Lower leg skin (tissue), 4 donors: ENCODE data around the gene KCNJ14. TPM values are rescaled to one million over a fixed set of nuclear protein-coding genes. Genes with fewer than 3 reads are reported as not detected.
"Not testable (repeated sequence)": the region's sequence is repeated elsewhere in the genome, so short reads cannot be mapped to it uniquely, and the experiment has no call there.

Experiments
- DNase-seq, 2 donors: peaks; one replicate each; pipeline ENCODE4 v3.0.0-alpha.2; 2019; ENCODE audit warnings: low spot score in 2 of 2
- H3K4me3 ChIP-seq: fragments of 200-600 bp; sonication (generic); 2 replicates; pipeline ENCODE4 v1.5.1; 2017; ENCODE audit warnings: mild to moderate bottlenecking, low read depth; ENCODE audit not compliant: poor library complexity, severe bottlenecking
- CTCF ChIP-seq, 3 donors: fragments of 450-650 bp; IDR thresholded peaks; one replicate each; pipeline ENCODE4 v1.5.1; 2016; ENCODE audit warnings: antibody characterized with exemption in 3 of 3, mild to moderate bottlenecking in 3 of 3, moderate library complexity in 2 of 3
- POLR2A ChIP-seq, 2 donors: fragments of 450-650 bp; IDR thresholded peaks; one replicate each; pipeline ENCODE4 v1.6.1; 2016 to 2017; ENCODE audit warnings: antibody characterized with exemption in 2 of 2, mild to moderate bottlenecking in 1 of 2, moderate library complexity in 1 of 2
- WGBS, 2 donors: methylation state at CpG; one replicate each; pipeline ENCODE4 v1.1.5; 2018; 5-methylcytosine and 5-hydroxymethylcytosine counted together
- intact Hi-C: fragments of 100-400 bp; cut with DNase I; formaldehyde crosslinking; loops from one replicate; pipeline ENCODE4 v1.15.0; 2023; ENCODE audit warnings: low total_unique reads
- total RNA-seq, 4 donors: library from RNA; depleted of rRNA; stranded (reverse); fragments of >200 nt; gene quantifications; one replicate each; pipeline ENCODE4 v1.1.0, GENCODE V29; 2016

Gene KCNJ14
- total RNA-seq, 4 donors from 2014 or later = 0.86 to 4.7 (median 1.4) TPM

DNA sequence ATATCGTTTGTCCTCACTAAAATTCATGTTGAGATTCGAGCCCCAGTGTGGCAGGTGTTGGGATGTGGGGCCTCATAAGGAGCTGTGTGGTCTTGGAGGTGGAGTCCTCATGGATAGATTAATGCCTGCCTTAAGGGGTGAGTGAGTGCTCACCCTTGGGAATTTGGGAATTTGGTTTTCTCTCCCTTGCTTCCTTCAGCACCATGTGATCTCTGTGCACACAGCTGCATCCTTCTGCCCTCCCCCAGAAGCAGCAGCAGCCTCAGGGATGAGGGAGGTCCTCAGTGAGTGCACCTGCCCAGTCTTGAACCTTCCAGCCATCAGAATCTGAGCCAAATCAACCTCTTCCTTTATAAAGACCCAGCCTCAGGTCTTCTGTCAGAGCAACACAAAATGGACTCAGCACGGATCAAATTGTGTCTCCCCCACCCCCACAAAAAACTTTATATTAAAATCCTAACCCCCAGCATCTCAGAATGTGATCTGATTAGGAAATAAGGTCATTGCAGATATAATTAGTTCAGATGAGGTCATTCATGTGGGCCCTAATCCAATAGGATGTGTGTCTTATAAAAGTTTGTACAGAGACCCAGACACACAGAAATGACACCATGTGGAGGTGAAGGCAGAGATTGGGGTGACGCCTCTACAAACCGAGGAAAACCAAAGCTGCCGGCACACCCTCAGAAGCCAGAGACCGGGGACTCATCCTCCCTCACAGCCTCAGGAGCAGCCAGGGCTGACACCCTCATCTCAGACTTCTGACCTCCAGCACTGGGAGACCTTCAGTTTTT is 26.7 kb downstream of the KCNJ14 start:
- intact Hi-C loops = no loop called here
- WGBS, 2 donors = 43 to 52% methylated on average over 7 of the region's 7 CpGs
- no peak overlapping the region for H3K4me3 ChIP-seq
- TF ChIP-seq POLR2A (IDR thresholded peaks at IDR 0.05) (no peak), CTCF (IDR thresholded peaks at IDR 0.05) (no peak)
- no peak for DNase-seq

DNA sequence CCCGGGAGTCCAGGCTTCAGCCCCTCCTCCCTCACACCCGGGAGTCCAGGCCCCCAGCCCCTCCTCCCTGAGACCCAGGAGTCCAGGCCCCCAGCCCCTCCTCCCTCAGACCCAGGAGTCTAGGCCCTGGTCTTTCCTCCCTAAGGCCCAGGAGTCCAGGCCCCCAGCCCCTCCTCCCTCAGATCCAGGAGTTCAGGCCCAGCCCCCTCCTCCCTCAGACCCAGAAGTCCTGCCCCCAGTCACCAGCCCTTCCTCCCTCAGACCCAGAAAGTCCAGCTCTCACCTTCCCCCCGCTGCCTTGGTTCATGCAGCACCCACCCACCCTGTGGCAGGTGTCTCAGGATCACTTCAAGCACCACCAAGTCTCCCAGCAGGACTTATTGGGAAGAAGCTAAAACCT is 27.9 kb downstream of the KCNJ14 start:
- TF ChIP-seq POLR2A (IDR thresholded peaks at IDR 0.05) (no peak), CTCF (IDR thresholded peaks at IDR 0.05) (no peak)
- no peak for DNase-seq
- intact Hi-C loops = no loop called here

GRCh38 chr19:48484247-48484893 is 29.0 kb downstream of the KCNJ14 start:
- no peak overlapping the region for H3K4me3 ChIP-seq
- intact Hi-C loops = no loop called here
- WGBS, 2 donors = 79 to 81% methylated on average over 16 of the region's 16 CpGs
- TF ChIP-seq POLR2A (IDR thresholded peaks at IDR 0.05) = no peak
- TF ChIP-seq CTCF (IDR thresholded peaks at IDR 0.05) = no peak
- no peak for DNase-seq

More for the DNA sequence above, 27.9 kb downstream of the KCNJ14 start:
- H3K4me3 ChIP-seq = no peak overlapping the region
- WGBS, 2 donors = 91 to 100% methylated on average over 1 of the region's 3 CpGs

DNA sequence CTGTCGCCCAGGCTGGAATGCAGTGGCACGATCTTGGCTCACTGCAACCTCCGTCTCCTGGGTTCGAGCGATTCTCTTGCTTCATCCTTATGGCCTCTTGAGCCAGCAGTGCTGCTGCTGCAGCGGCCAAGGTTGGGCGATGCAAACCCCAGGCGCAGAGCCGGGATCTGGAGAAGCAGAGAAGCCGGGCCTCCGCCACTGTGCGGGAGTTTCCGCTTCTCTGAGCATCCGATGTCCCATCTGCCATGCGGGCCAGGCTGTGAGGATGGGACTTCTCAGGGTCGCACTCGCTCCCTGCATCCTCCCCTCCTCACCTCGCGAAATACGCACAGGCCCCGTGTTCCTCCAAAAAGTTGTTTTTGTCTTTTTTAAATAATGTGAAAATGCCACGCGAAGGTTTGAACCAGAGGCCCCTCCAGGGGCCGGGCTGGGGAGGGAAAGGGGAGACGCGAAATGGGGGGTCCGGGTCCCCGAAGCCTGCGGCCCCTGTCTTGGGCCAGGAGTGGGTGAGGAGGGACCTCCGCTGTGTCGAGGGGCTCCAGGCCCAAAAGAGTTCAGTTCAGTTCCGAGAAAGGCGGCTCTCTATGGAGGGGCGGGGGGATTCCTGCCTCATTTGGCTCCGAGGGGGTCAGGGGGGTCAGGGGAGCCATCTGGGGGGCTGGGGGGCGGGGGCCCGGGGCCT is 29.7 kb downstream of the KCNJ14 start:
- WGBS, 2 donors = 80 to 82% methylated on average over 34 to 36 of the region's 37 CpGs
- intact Hi-C loops = no loop called here
- DNase-seq = no peak
- no peak overlapping the region for H3K4me3 ChIP-seq
- no peak for TF ChIP-seq CTCF (IDR thresholded peaks at IDR 0.05)
- TF ChIP-seq POLR2A (IDR thresholded peaks at IDR 0.05) = no peak

DNA sequence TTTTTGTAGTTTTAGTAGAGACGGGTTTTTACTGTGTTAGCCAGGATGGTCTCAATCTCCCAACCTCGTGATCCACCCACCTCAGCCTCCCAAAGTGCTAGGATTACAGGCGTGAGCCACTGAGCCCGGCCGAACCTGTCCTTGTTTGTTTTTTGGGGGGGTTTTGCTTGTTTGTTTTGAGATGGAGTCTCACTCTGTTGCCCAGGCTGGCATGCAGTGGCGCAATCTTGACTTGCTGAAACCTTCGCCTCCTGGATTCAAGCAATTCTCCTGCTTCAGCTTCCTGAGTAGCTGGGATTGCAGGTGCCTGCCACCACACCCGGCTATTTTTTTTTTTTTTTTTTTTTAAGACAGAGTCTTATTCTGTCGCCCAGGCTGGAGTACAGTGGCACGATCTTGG is 31.3 kb downstream of the KCNJ14 start:
- intact Hi-C loops, DNase-seq, H3K4me3 ChIP-seq: not testable (repeated sequence)
- WGBS, 2 donors = 83% methylated on average over 10 of the region's 10 CpGs

DNA sequence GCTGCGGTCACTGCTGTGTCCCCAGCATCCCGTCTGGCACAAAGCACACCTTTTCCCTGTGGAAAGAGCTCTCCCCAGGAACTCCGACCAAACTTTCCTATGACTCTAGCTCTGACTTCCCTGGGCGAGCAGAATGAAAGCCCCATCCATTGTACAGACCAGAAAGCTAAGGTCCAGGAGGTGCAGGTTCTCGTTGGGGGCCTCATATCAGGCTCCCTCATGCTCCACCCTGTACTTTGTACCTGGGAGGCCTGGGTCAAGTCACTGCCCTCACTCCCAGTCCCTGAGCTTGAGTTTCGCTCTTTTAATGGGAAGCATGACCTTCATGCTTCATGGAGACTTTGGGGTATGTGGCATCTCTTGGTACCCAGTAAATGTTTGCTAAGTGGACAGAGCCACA is 32.2 kb downstream of the KCNJ14 start:
- no peak for DNase-seq
- no peak overlapping the region for H3K4me3 ChIP-seq
- TF ChIP-seq CTCF (IDR thresholded peaks at IDR 0.05) = no peak
- TF ChIP-seq POLR2A (IDR thresholded peaks at IDR 0.05) = no peak
- 70 to 73% methylated on average over 6 of the region's 6 CpGs for WGBS, 2 donors
- intact Hi-C loops = no loop called here
